Spleen (tissue), 7 donors: ENCODE results near the gene DUSP15.

Experiments
- CTCF ChIP-seq, 11 experiments: fragments of 200-600 bp in 7 of 11; fragments of 450-650 bp in 4 of 11; sonication (generic) in 4 of 11; IDR thresholded peaks in 8 of 11; conservative IDR thresholded peaks in 3 of 11; 1 replicate in 7 of 11; 2 replicates in 4 of 11; pipeline versions ENCODE4 v1.4.0 to v1.8.0; 2016 to 2021; ENCODE audit warnings: antibody characterized with exemption in 11 of 11, inconsistent platforms in 4 of 11, mild to moderate bottlenecking in 1 of 11
- POLR2A ChIP-seq, 3 donors: fragments of 450-650 bp; IDR thresholded peaks; one replicate each; pipeline ENCODE4 v1.5.1; 2017; ENCODE audit warnings: antibody characterized with exemption in 3 of 3, mild to moderate bottlenecking in 1 of 3
- donor health status: DM: no; HTN: no; CAD: no; lungs with moderate emphysema.
- donor health status: DM: no; HTN: no; CAD: no.
- donor health status: DM: no; HTN: no; CAD: no.

GRCh38 chr20:31862506-31862905 is 7.8 kb downstream of the DUSP15 start:
- TF ChIP-seq CTCF (IDR thresholded peaks at IDR 0.05 in 8 of 11, conservative IDR thresholded peaks at IDR 0.05 in 3 of 11) (no peak), POLR2A (IDR thresholded peaks at IDR 0.05) (no peak)
